Superior temporal gyrus (tissue), 1 donor: ENCODE data around the gene RGS14.
"Not testable (repeated sequence)": the region's sequence is repeated elsewhere in the genome, so short reads cannot be mapped to it uniquely, and the experiment has no call there.

ENCODE experiments used
- DNase-seq: peaks from one replicate; pipeline ENCODE4 v3.0.0-alpha.2; 2016; ENCODE audit errors: extremely low spot score

The RGS14 gene

DNA sequence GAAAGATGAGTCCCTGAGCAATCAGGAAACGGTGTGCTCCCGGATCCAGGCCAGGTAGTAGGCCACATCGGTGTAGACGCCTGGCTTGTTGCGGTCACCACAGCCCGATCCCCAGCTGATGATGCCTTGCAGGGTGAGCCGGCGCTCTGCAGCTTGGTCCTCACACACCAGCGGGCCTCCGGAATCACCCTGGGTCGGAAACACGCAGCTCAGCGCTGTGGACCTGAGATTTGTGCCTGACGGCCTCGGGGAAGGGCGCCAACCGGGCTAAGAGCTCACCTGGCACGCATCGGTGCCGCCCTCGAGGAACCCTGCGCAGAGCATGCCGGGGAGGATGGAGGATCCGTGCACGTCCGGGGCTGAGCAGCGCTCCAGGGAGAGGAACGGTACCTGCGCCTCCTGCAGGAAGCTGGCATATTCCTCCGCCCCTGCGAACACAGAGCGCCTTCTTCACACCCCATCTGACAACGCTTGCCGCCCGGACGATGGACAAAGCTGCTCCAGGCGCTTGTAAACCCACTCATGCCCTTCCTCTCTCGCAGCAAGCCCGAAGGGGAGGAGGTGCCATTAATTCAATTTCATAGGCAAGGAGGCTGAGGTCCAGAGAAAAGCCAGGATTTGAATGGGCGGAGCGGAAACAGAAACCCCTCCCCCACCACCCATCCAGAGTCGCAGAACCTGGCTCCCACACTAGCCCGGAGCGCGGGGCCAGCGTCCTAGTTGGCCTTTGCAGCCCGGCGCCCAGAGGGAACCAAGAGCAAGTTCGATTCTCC lies 44.7 kb downstream of the RGS14 start:
- DNase-seq, result no peak

GRCh38 chr5:177403102-177403791 lies 45.5 kb downstream of the RGS14 start:
- no peak for DNase-seq

GRCh38 chr5:177403792-177404640 lies 46.3 kb downstream of the RGS14 start:
- peak; percentile 70 for DNase-seq

DNA sequence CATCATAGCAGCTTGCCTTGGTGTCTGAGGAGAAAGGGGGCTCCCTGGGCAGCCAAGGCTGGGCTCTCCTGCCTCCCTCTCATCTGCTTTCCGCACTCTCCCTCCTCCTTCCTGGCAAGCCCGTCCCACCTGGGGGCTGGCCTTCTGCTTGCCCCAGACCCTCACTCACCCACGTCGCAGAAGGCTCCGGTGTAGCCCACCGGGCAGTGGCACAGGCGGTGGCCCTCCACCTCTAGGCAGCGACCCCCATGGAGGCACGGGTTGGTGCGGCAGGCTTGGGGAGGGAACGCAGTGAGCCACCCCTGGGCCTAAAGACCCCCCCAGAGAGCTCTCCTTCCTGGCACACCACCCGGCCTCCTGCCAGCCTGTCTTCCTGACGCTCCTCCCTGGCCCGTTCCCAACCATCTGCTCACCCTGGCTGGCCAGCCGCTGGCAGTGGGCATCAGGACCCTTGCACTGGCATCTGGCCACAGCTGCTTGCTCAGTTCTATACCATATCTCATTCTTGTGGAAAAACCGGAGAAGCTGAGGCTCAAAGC lies 47.0 kb downstream of the RGS14 start:
- no peak for DNase-seq

- DNase-seq, result no peak
Measured at GRCh38 chr5:177405312-177405711, 47.6 kb downstream of the RGS14 start.

DNA sequence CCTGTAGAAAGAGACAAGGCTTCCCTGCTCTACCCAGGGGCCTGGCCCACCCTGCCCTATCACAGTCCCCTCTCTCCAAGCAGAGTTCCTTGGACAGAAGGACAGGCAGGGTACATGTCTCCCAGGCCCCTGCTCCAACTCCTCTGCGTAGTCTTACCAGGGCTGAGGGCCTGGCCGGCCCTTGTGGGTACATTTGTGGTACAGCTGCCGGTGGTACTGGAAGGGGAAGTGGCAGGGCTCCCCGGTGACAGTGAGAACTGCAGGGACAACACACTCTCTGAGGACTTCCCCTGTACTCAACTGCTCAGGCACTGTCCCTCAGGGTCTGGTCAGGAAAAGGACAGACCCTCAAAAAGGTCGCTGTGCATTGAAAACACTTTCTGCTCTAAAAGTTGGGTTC lies 48.1 kb downstream of the RGS14 start:
- DNase-seq, result no peak

DNA sequence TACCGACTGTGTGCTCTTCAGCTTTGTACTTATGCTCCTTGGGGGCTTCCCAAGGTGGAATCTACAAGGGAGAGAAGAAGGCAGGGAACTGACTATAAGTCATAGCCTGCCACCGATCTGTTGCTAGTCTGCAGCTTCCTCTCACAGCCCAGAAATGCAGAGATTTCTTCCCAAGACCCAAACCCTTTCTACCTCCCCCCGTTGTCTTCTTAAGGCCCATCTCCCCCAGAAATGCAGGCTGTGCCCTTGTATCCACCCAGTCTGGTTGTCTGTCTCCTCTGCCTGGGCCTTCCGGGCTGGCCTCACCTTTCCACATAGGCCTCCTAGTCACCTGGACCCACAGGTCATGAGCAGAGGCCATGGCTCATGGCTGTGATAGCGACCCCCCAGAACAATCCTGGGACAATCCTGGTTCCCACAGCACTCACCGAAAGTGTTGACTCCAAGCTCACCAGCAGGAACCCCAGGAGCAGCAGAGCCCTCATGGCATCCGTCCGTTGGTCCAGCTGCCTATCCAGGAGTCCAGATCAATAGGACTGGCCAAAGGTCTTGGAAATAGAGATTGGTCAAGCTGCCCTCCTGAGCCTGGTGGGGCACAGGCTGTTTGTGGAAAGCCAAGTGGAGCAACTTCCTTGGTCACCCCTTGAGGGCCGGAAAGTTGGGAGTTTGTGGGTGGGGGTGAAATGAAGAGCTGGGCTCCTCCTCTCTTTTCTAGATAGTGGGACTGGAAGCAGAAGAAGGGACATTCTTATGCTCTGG lies 51.5 kb downstream of the RGS14 start, which contains the start of gene F12:
F12 (minus strand) TSS at position 522 of the 759 bp plus-strand sequence; CDS start at position 485, 37 bp downstream.
- DNase-seq, result no peak

GRCh38 chr5:177410575-177410974 lies 52.9 kb downstream of the RGS14 start:
- DNase-seq, result no peak

GRCh38 chr5:177412603-177413233 lies 55.0 kb downstream of the RGS14 start:
- DNase-seq, result no peak

DNA sequence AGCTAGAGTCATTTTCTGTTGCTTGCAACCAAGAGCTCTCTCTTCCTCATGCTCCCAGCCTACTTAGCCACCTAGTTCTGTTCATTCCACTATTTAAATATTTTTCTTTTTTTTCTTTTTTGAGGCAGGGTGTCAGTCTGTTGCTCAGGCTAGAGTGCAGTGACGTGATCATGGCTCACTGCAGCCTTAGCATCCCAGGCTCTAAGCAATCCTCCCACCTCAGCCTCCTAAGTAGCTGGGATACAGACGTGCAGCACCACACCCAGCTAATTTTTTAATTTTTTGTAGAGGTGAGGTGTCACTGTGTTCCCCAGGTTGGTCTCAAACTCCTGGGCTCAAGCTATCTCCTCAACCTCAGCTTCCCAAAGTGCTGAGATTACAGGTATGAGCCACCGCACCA lies 56.8 kb downstream of the RGS14 start:
- no peak for DNase-seq

GRCh38 chr5:177417081-177417480 lies 59.4 kb downstream of the RGS14 start:
- not testable (repeated sequence) for DNase-seq

DNA sequence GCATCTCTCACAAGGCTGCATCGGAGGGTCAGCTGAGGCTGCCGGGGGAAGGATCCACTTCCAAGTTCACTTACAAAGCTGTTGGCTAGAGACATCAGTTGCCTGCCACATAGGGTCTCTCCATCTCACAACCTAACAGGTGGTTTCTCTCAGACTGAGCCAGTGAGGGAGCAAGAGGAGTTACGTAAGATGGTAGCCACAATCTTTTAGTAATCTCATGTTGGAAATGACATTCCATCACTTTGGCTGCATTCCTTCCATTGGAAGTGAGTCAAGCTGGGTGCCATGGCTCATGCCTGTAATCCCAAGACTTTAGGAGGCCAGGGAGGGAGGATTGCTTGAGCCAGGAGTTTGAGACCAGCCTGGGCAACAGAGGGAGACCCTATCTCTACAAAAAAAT lies 61.3 kb downstream of the RGS14 start:
- no peak for DNase-seq

- not testable (repeated sequence) for DNase-seq
Measured at GRCh38 chr5:177420472-177420871, 62.7 kb downstream of the RGS14 start.

DNA sequence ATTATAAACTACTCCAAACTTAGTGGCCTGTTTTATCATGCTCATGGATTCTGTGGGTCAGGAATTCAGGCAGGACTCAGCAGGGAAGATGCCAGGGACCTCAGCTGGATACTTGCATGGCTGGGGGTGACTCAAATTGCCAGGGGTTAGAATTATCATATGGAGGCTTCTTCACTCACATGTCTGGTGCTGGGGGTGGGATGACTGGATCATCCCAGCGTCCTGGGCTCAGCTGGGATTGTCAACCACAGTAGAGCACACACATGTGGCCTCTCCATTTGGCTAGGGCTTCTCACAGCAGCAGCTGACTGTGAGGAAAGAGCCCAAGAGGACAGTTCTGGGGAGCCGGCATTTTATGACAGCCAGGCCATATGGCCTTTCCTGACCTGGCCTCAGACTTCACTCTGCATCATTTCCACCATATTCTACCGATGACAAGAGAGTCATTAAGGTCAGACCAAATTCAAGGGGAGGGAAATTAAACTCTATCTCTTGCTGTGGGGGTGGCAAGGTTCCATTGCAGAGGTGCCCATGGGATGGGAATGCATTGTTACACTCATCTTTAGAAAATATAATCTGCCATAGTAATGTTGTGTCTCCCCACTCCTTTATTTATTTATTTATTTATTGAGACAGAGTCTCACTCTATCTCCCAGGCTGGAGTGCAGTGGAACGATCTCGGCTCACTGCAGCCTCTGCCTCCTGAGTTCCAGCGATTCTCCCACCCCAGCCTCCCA lies 63.5 kb downstream of the RGS14 start:
- DNase-seq, result no peak
